Astrocyte (in vitro differentiated cells and primary cell): ENCODE results near the gene HS6ST3. TPM values are rescaled to one million over a fixed set of nuclear protein-coding genes. Genes with fewer than 3 reads are reported as not detected.

Experiments used
- DNase-seq: peaks from one replicate; pipeline ENCODE4 v3.0.0-alpha.2; 2010; ENCODE audit warnings: low read depth
- FAIRE-seq: peaks from 2 replicates; lab custom pipeline; 2011; peaks lifted over from hg19 to GRCh38; lab: Jason Lieb, UNC
- H2AFZ ChIP-seq: 2 replicates; pipeline ENCODE4 v1.6.0; 2012; ENCODE audit warnings: low read depth, low read length, inconsistent platforms
- H3K27ac ChIP-seq: 2 replicates; pipeline ENCODE4 v1.5.1; 2011; ENCODE audit warnings: low read depth, low read length, inconsistent platforms
- H3K27me3 ChIP-seq: 2 replicates; pipeline ENCODE4 v1.6.0; 2011; ENCODE audit warnings: low read length, inconsistent platforms; ENCODE audit not compliant: insufficient read depth
- H3K36me3 ChIP-seq: 2 replicates; pipeline ENCODE4 v1.5.1; 2011; ENCODE audit warnings: low read length, inconsistent platforms; ENCODE audit not compliant: insufficient read depth
- H3K4me1 ChIP-seq: 2 replicates; pipeline ENCODE4 v1.5.1; 2011; ENCODE audit warnings: low read length, inconsistent platforms; ENCODE audit not compliant: insufficient read depth
- H3K4me2 ChIP-seq: 2 replicates; pipeline ENCODE4 v1.6.0; 2012; ENCODE audit warnings: low read length, inconsistent platforms
- H3K4me3 ChIP-seq: 2 replicates; pipeline ENCODE4 v1.5.1; 2011; ENCODE audit warnings: low read depth, mild to moderate bottlenecking, low read length, inconsistent platforms; ENCODE audit not compliant: insufficient read depth
- H3K79me2 ChIP-seq: 2 replicates; pipeline ENCODE4 v1.6.0; 2012; ENCODE audit warnings: mild to moderate bottlenecking, low read length, inconsistent platforms; ENCODE audit not compliant: insufficient read depth
- H3K9ac ChIP-seq: 2 replicates; pipeline ENCODE4 v1.6.0; 2012; ENCODE audit warnings: mild to moderate bottlenecking, low read length, inconsistent platforms
- H3K9me3 ChIP-seq: 2 replicates; pipeline ENCODE4 v1.5.1; 2012; ENCODE audit warnings: low read depth, mild to moderate bottlenecking, low read length, inconsistent platforms; ENCODE audit not compliant: insufficient read depth
- H4K20me1 ChIP-seq: 2 replicates; pipeline ENCODE4 v1.6.0; 2012; ENCODE audit warnings: low read length, inconsistent platforms; ENCODE audit not compliant: insufficient read depth
- H3K27ac Mint-ChIP-seq: one replicate; pipeline ENCODE4 v1.8.0; 2021; ENCODE audit warnings: mild to moderate bottlenecking, mixed read lengths; ENCODE audit not compliant: unreplicated experiment
- H3K27me3 Mint-ChIP-seq: one replicate; pipeline ENCODE4 v1.8.0; 2021; ENCODE audit warnings: low read depth, mixed read lengths; ENCODE audit not compliant: unreplicated experiment
- H3K36me3 Mint-ChIP-seq: one replicate; pipeline ENCODE4 v1.8.0; 2021; ENCODE audit warnings: low read depth, mixed read lengths; ENCODE audit not compliant: unreplicated experiment
- H3K4me1 Mint-ChIP-seq: one replicate; pipeline ENCODE4 v1.8.0; 2021; ENCODE audit warnings: low read depth, mixed read lengths; ENCODE audit not compliant: unreplicated experiment
- H3K4me3 Mint-ChIP-seq: one replicate; pipeline ENCODE4 v1.8.0; 2021; ENCODE audit warnings: mild to moderate bottlenecking, moderate library complexity, mixed read lengths; ENCODE audit not compliant: unreplicated experiment
- H3K9me3 Mint-ChIP-seq: one replicate; pipeline ENCODE4 v1.8.0; 2021; ENCODE audit warnings: mild to moderate bottlenecking, mixed read lengths; ENCODE audit not compliant: unreplicated experiment
- CTCF ChIP-seq: IDR thresholded peaks from 2 replicates; pipeline ENCODE4 v1.5.1; 2011; ENCODE audit warnings: low read depth, mild to moderate bottlenecking, inconsistent platforms, low read length, moderate library complexity; ENCODE audit not compliant: insufficient read depth
- EZH2 ChIP-seq: IDR thresholded peaks from 2 replicates; pipeline ENCODE4 v1.6.1; 2012; ENCODE audit warnings: mild to moderate bottlenecking, low read length, inconsistent platforms; ENCODE audit not compliant: insufficient read depth
- total RNA-seq: library from RNA; stranded (reverse); gene quantifications from 2 replicates; pipeline ENCODE4 v1.2.1, GENCODE V29; 2021

The HS6ST3 gene
- total RNA-seq, 1 donor from 2014 or later: 0.07 TPM

- Histone ChIP-seq H3K9ac (no peak overlapping the region), H3K4me1 (peaks cover 4% of the 10 kb centered on the region), H3K4me3 (no peak overlapping the region), H3K36me3 (no peaks in the 10 kb centered on the region), H2AFZ (no peak overlapping the region), H3K4me2 (no peak overlapping the region), H3K79me2 (no peaks in the 10 kb centered on the region), H3K27ac (no peak overlapping the region), H4K20me1 (no peaks in the 10 kb centered on the region), H3K9me3 (no peaks in the 10 kb centered on the region), H3K27me3 (peaks cover 32% of the 10 kb centered on the region)
- no peak for FAIRE-seq
- no peak overlapping the region for H3K4me3 Mint-ChIP-seq
- H3K9me3 Mint-ChIP-seq: no peaks in the 10 kb centered on the region
- H3K27ac Mint-ChIP-seq: no peak overlapping the region
- no peak for TF ChIP-seq EZH2
- TF ChIP-seq CTCF: no peak
- H3K36me3 Mint-ChIP-seq: no peaks in the 10 kb centered on the region
- DNase-seq: no peak
- H3K4me1 Mint-ChIP-seq: no peaks in the 10 kb centered on the region
- H3K27me3 Mint-ChIP-seq: peaks cover 57% of the 10 kb centered on the region
These were observed 3.5 kb downstream of the HS6ST3 start for GRCh38 chr13:96093296-96094006.

GRCh38 chr13:96100457-96101220, 10.7 kb downstream of the HS6ST3 start:
- Histone ChIP-seq H3K4me3 (no peak overlapping the region), H3K4me2 (no peak overlapping the region), H3K9me3 (no peaks in the 10 kb centered on the region), H3K4me1 (no peaks in the 10 kb centered on the region), H3K79me2 (no peaks in the 10 kb centered on the region), H4K20me1 (no peaks in the 10 kb centered on the region), H3K36me3 (no peaks in the 10 kb centered on the region), H3K27me3 (no peaks in the 10 kb centered on the region), H3K9ac (no peak overlapping the region), H3K27ac (no peak overlapping the region), H2AFZ (no peak overlapping the region)
- DNase-seq (no peak), FAIRE-seq (no peak)
- H3K36me3 Mint-ChIP-seq: no peaks in the 10 kb centered on the region
- no peaks in the 10 kb centered on the region for H3K4me1 Mint-ChIP-seq
- H3K27ac Mint-ChIP-seq: no peak overlapping the region
- TF ChIP-seq EZH2 (no peak), CTCF (no peak)
- H3K9me3 Mint-ChIP-seq: no peaks in the 10 kb centered on the region
- H3K4me3 Mint-ChIP-seq: no peak overlapping the region
- peaks cover 8% of the 10 kb centered on the region for H3K27me3 Mint-ChIP-seq
